Glutamatergic neuron (in vitro differentiated cells): ENCODE measurements around the gene ANO2. TPM values are rescaled to one million over a fixed set of nuclear protein-coding genes. Genes with fewer than 3 reads are reported as not detected.

ENCODE experiments used
- DNase-seq: peaks from one replicate; pipeline ENCODE4 v3.0.0; 2022
- H3K27ac Mint-ChIP-seq: one replicate; pipeline ENCODE4 v1.8.0; 2020; ENCODE audit warnings: mild to moderate bottlenecking, mixed read lengths, inconsistent platforms; ENCODE audit not compliant: unreplicated experiment
- H3K27me3 Mint-ChIP-seq: one replicate; pipeline ENCODE4 v1.8.0; 2020; ENCODE audit warnings: mild to moderate bottlenecking, moderate library complexity, mixed read lengths, inconsistent platforms; ENCODE audit not compliant: unreplicated experiment
- H3K36me3 Mint-ChIP-seq: one replicate; pipeline ENCODE4 v1.8.0; 2020; ENCODE audit warnings: mild to moderate bottlenecking, mixed read lengths, inconsistent platforms; ENCODE audit not compliant: unreplicated experiment
- H3K4me1 Mint-ChIP-seq: one replicate; pipeline ENCODE4 v1.8.0; 2020; ENCODE audit warnings: mild to moderate bottlenecking, low read depth, mixed read lengths, inconsistent platforms; ENCODE audit not compliant: unreplicated experiment
- H3K4me3 Mint-ChIP-seq: one replicate; pipeline ENCODE4 v1.8.0; 2020; ENCODE audit warnings: mild to moderate bottlenecking, mixed read lengths, inconsistent platforms; ENCODE audit not compliant: unreplicated experiment
- H3K9me3 Mint-ChIP-seq: one replicate; pipeline ENCODE4 v1.8.0; 2020; ENCODE audit warnings: mild to moderate bottlenecking, moderate library complexity, mixed read lengths, inconsistent platforms; ENCODE audit not compliant: unreplicated experiment
- CTCF ChIP-seq: fragments of 200-600 bp; sonication (generic); IDR thresholded peaks from one replicate; pipeline ENCODE4 v1.5.0; 2021; ENCODE audit not compliant: partially characterized antibody, unreplicated experiment
- total RNA-seq: library from RNA; stranded (reverse); fragmentation: NEBNext Ultra II Directional; extraction: Animal tissue kit (Norgen Biotek cat#: 25700); gene quantifications from one replicate; pipeline ENCODE4 v1.2.1, GENCODE V29; 2021; ENCODE audit not compliant: unreplicated experiment

The ANO2 gene
- total RNA-seq, 1 donor from 2014 or later, result not detected

GRCh38 chr12:5516371-5517241 is 428.5 kb downstream of the ANO2 start:
- no peak overlapping the region for H3K4me3 Mint-ChIP-seq
- H3K27me3 Mint-ChIP-seq, result no peaks in the 10 kb centered on the region
- H3K4me1 Mint-ChIP-seq, result peaks cover 4% of the 10 kb centered on the region
- H3K9me3 Mint-ChIP-seq, result no peaks in the 10 kb centered on the region
- H3K27ac Mint-ChIP-seq, result no peak overlapping the region
- H3K36me3 Mint-ChIP-seq, result no peaks in the 10 kb centered on the region
- DNase-seq, result peak; percentile 54
- TF ChIP-seq CTCF, result no peak

DNA sequence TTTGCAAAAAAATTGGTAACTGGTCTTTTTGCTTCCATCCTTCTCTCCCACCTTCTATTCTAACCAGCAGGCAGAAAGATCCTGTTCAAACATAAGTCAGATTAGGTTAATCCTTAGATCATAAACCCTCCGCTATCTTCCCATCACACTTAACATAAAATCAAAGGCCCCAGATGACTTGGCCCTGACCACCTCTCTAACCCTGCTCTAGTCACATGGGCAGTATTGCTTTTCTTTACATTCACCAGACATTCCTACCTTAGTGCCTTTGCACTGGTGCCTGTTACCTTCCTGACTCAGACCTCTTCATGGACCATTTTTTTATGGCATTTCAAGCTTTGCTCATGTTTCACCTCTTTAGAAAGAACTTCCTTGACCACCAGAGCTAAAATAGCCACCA is 429.6 kb downstream of the ANO2 start:
- H3K4me1 Mint-ChIP-seq, result peaks cover 7% of the 10 kb centered on the region
- H3K27ac Mint-ChIP-seq, result no peak overlapping the region
- H3K9me3 Mint-ChIP-seq, result peaks cover 1% of the 10 kb centered on the region
- no peak for DNase-seq
- peaks cover 1% of the 10 kb centered on the region for H3K27me3 Mint-ChIP-seq
- H3K4me3 Mint-ChIP-seq, result no peak overlapping the region
- no peak for TF ChIP-seq CTCF
- H3K36me3 Mint-ChIP-seq, result no peaks in the 10 kb centered on the region

GRCh38 chr12:5514545-5514944 is 430.5 kb downstream of the ANO2 start:
- no peak for TF ChIP-seq CTCF
- DNase-seq, result no peak

GRCh38 chr12:5514016-5514415 is 431.0 kb downstream of the ANO2 start:
- H3K9me3 Mint-ChIP-seq, result peaks cover 1% of the 10 kb centered on the region
- DNase-seq, result no peak
- peaks cover 7% of the 10 kb centered on the region for H3K4me1 Mint-ChIP-seq
- H3K27me3 Mint-ChIP-seq, result peaks cover 1% of the 10 kb centered on the region
- no peak for TF ChIP-seq CTCF
- no peak overlapping the region for H3K27ac Mint-ChIP-seq
- H3K36me3 Mint-ChIP-seq, result no peaks in the 10 kb centered on the region
- H3K4me3 Mint-ChIP-seq, result no peak overlapping the region

More at GRCh38 chr12:5514545-5514944, 430.5 kb downstream of the ANO2 start:
- peaks cover 1% of the 10 kb centered on the region for H3K9me3 Mint-ChIP-seq
- H3K27me3 Mint-ChIP-seq, result peaks cover 1% of the 10 kb centered on the region
- no peak overlapping the region for H3K4me3 Mint-ChIP-seq
- no peak overlapping the region for H3K27ac Mint-ChIP-seq
- H3K36me3 Mint-ChIP-seq, result no peaks in the 10 kb centered on the region
- H3K4me1 Mint-ChIP-seq, result peaks cover 7% of the 10 kb centered on the region

GRCh38 chr12:5513406-5513805 is 431.7 kb downstream of the ANO2 start:
- no peak for DNase-seq
- Mint-ChIP-seq H3K9me3 (peaks cover 1% of the 10 kb centered on the region), H3K4me1 (peaks cover 7% of the 10 kb centered on the region), H3K36me3 (no peaks in the 10 kb centered on the region), H3K27me3 (peaks cover 1% of the 10 kb centered on the region), H3K4me3 (no peak overlapping the region), H3K27ac (no peak overlapping the region)
- TF ChIP-seq CTCF, result no peak
